ENCODE data around the gene MAGOH.
A peak's percentile ranks its signal among the peaks of the same experiment; 100 is the strongest.
"Not testable (repeated sequence)": the region's sequence is repeated elsewhere in the genome, so short reads cannot be mapped to it uniquely, and the experiment has no call there.

Gene MAGOH

GRCh38 chr1:53241828-53242227, 3.5 kb upstream of the MAGOH start:
- FAIRE-seq = no peak
- DNase-seq (ENCODE audit: insufficient read length, low spot score) = no peak

- FAIRE-seq (no peak), DNase-seq (ENCODE audit: insufficient read length, low spot score) (no peak)
Measured at GRCh38 chr1:53237638-53238037, 680 bp downstream of the MAGOH start.

- FAIRE-seq (no peak), DNase-seq (ENCODE audit: insufficient read length, low spot score) (no peak)
Measured at GRCh38 chr1:53220962-53221286, 17.4 kb downstream of the MAGOH start.

- peak; percentile 92 for FAIRE-seq
Measured at GRCh38 chr1:53220171-53220961, 18.0 kb downstream of the MAGOH start, which contains the start of gene CZIB. Gene CZIB, minus strand, starts transcription at chr1:53220634. Its CDS starts 59 bp downstream, at chr1:53220575.

GRCh38 chr1:53219711-53220110, 18.6 kb downstream of the MAGOH start:
- no peak for FAIRE-seq
- no peak for DNase-seq (ENCODE audit: insufficient read length, low spot score)

More at GRCh38 chr1:53220171-53220961, 18.0 kb downstream of the MAGOH start, which contains the start of gene CZIB:
- DNase-seq (ENCODE audit: insufficient read length, low spot score) = peak; percentile 86

GRCh38 chr1:53218201-53218600, 20.1 kb downstream of the MAGOH start:
- DNase-seq (ENCODE audit: insufficient read length, low spot score) (no peak), FAIRE-seq (no peak)

GRCh38 chr1:53214376-53214940, 23.9 kb downstream of the MAGOH start:
- no peak for DNase-seq (ENCODE audit: insufficient read length, low spot score)
- FAIRE-seq = no peak

GRCh38 chr1:53210954-53211353, 27.4 kb downstream of the MAGOH start:
- DNase-seq (ENCODE audit: insufficient read length, low spot score) (no peak), FAIRE-seq (no peak)

GRCh38 chr1:53210352-53210751, 28.0 kb downstream of the MAGOH start:
- DNase-seq (ENCODE audit: insufficient read length, low spot score) (no peak), FAIRE-seq (no peak)

- no peak for DNase-seq (ENCODE audit: insufficient read length, low spot score)
- FAIRE-seq = no peak
Measured at GRCh38 chr1:53207726-53208125, 30.6 kb downstream of the MAGOH start.

GRCh38 chr1:53206735-53207379, 31.5 kb downstream of the MAGOH start:
- DNase-seq (ENCODE audit: insufficient read length, low spot score) = no peak
- no peak for FAIRE-seq

- not testable (repeated sequence) for FAIRE-seq; DNase-seq (ENCODE audit: insufficient read length, low spot score)
Measured at GRCh38 chr1:53206083-53206685, 32.1 kb downstream of the MAGOH start.

- not testable (repeated sequence) for FAIRE-seq; DNase-seq (ENCODE audit: insufficient read length, low spot score)
Measured at GRCh38 chr1:53205496-53205895, 32.8 kb downstream of the MAGOH start.

GRCh38 chr1:53203466-53203865, 34.9 kb downstream of the MAGOH start:
- DNase-seq (ENCODE audit: insufficient read length, low spot score) = no peak
- FAIRE-seq = no peak

- FAIRE-seq = no peak
Measured at GRCh38 chr1:53198241-53198651, 40.1 kb downstream of the MAGOH start.

GRCh38 chr1:53197291-53198200, 40.8 kb downstream of the MAGOH start:
- DNase-seq (ENCODE audit: insufficient read length, low spot score) (no peak), FAIRE-seq (no peak)

More at GRCh38 chr1:53198241-53198651, 40.1 kb downstream of the MAGOH start:
- no peak for DNase-seq (ENCODE audit: insufficient read length, low spot score)

- peak; percentile 76 for FAIRE-seq
- peak; percentile 97 for DNase-seq (ENCODE audit: insufficient read length, low spot score)
Measured at GRCh38 chr1:53196485-53197290, 41.6 kb downstream of the MAGOH start, which contains the start of gene CPT2. Gene CPT2, plus strand, starts transcription at chr1:53196824. Its CDS starts 120 bp downstream, at chr1:53196944.

GRCh38 chr1:53196017-53196484, 42.3 kb downstream of the MAGOH start:
- FAIRE-seq = peak; percentile 11
- no peak for DNase-seq (ENCODE audit: insufficient read length, low spot score)
